Measurements from ENCODE around the gene YARS1. TPM values are rescaled to one million over a fixed set of nuclear protein-coding genes. Genes with fewer than 3 reads are reported as not detected.
A peak's percentile ranks its signal among the peaks of the same experiment; 100 is the strongest.

YARS1 gene
- total RNA-seq, 1 donor from 2014 or later = 73.2 TPM

- Mint-ChIP-seq H3K4me3 (ENCODE audit: unreplicated experiment) (no peak overlapping the region), H3K36me3 (ENCODE audit: low read depth, unreplicated experiment) (peaks cover 11% of the 10 kb centered on the region), H3K27me3 (ENCODE audit: unreplicated experiment) (peaks cover 7% of the 10 kb centered on the region), H3K9me3 (ENCODE audit: unreplicated experiment) (no peaks in the 10 kb centered on the region), H3K4me1 (ENCODE audit: unreplicated experiment) (peaks cover 44% of the 10 kb centered on the region), H3K27ac (ENCODE audit: unreplicated experiment) (no peak overlapping the region)
- no peak for DNase-seq (ENCODE audit: low spot score)
- TF ChIP-seq CTCF (IDR thresholded peaks at IDR 0.05; ENCODE audit: unreplicated experiment) = no peak
These were observed 55.2 kb downstream of the YARS1 start for GRCh38 chr1:32761936-32762335.

- no peak for TF ChIP-seq CTCF (IDR thresholded peaks at IDR 0.05; ENCODE audit: unreplicated experiment)
- Mint-ChIP-seq H3K9me3 (ENCODE audit: unreplicated experiment) (no peaks in the 10 kb centered on the region), H3K4me1 (ENCODE audit: unreplicated experiment) (peaks cover 44% of the 10 kb centered on the region), H3K36me3 (ENCODE audit: low read depth, unreplicated experiment) (peaks cover 11% of the 10 kb centered on the region), H3K4me3 (ENCODE audit: unreplicated experiment) (no peak overlapping the region), H3K27ac (ENCODE audit: unreplicated experiment) (no peak overlapping the region), H3K27me3 (ENCODE audit: unreplicated experiment) (peaks cover 7% of the 10 kb centered on the region)
- no peak for DNase-seq (ENCODE audit: low spot score)
These were observed 55.8 kb downstream of the YARS1 start for GRCh38 chr1:32761253-32761877.

- Mint-ChIP-seq H3K27ac (ENCODE audit: unreplicated experiment) (peak overlapping the region; percentile 14), H3K36me3 (ENCODE audit: low read depth, unreplicated experiment) (peaks cover 14% of the 10 kb centered on the region), H3K4me1 (ENCODE audit: unreplicated experiment) (peaks cover 46% of the 10 kb centered on the region), H3K9me3 (ENCODE audit: unreplicated experiment) (no peaks in the 10 kb centered on the region), H3K4me3 (ENCODE audit: unreplicated experiment) (no peak overlapping the region), H3K27me3 (ENCODE audit: unreplicated experiment) (peaks cover 6% of the 10 kb centered on the region)
- no peak for DNase-seq (ENCODE audit: low spot score)
- no peak for TF ChIP-seq CTCF (IDR thresholded peaks at IDR 0.05; ENCODE audit: unreplicated experiment)
These were observed 57.0 kb downstream of the YARS1 start for GRCh38 chr1:32759997-32760623.

- H3K4me3 Mint-ChIP-seq (ENCODE audit: unreplicated experiment) = no peak overlapping the region
- peak overlapping the region; percentile 14 for H3K27ac Mint-ChIP-seq (ENCODE audit: unreplicated experiment)
- TF ChIP-seq CTCF (IDR thresholded peaks at IDR 0.05; ENCODE audit: unreplicated experiment) = no peak
- H3K36me3 Mint-ChIP-seq (ENCODE audit: low read depth, unreplicated experiment) = peaks cover 14% of the 10 kb centered on the region
- DNase-seq (ENCODE audit: low spot score) = no peak
- H3K27me3 Mint-ChIP-seq (ENCODE audit: unreplicated experiment) = peaks cover 6% of the 10 kb centered on the region
- peaks cover 45% of the 10 kb centered on the region for H3K4me1 Mint-ChIP-seq (ENCODE audit: unreplicated experiment)
- no peaks in the 10 kb centered on the region for H3K9me3 Mint-ChIP-seq (ENCODE audit: unreplicated experiment)
These were observed 57.6 kb downstream of the YARS1 start for GRCh38 chr1:32759521-32759981.

GRCh38 chr1:32758795-32759430 is 58.2 kb downstream of the YARS1 start:
- H3K9me3 Mint-ChIP-seq (ENCODE audit: unreplicated experiment) = no peaks in the 10 kb centered on the region
- no peak overlapping the region for H3K27ac Mint-ChIP-seq (ENCODE audit: unreplicated experiment)
- DNase-seq (ENCODE audit: low spot score) = no peak
- H3K36me3 Mint-ChIP-seq (ENCODE audit: low read depth, unreplicated experiment) = peaks cover 14% of the 10 kb centered on the region
- H3K4me3 Mint-ChIP-seq (ENCODE audit: unreplicated experiment) = no peak overlapping the region
- peaks cover 47% of the 10 kb centered on the region for H3K4me1 Mint-ChIP-seq (ENCODE audit: unreplicated experiment)
- no peak for TF ChIP-seq CTCF (IDR thresholded peaks at IDR 0.05; ENCODE audit: unreplicated experiment)
- peaks cover 9% of the 10 kb centered on the region for H3K27me3 Mint-ChIP-seq (ENCODE audit: unreplicated experiment)

Data from endothelial cell (in vitro differentiated cells).